Parathyroid adenoma (tissue), 2 donors: ENCODE data around the gene TRAPPC6A.

Experiments used
- H2AFZ ChIP-seq: fragments of 300-600 bp; sonication (generic); one replicate; pipeline ENCODE4 v1.7.0; 2017; ENCODE audit warnings: antibody characterized with exemption, mild to moderate bottlenecking
- H3K27ac ChIP-seq: fragments of 300-600 bp; sonication (generic); one replicate; pipeline ENCODE4 v1.7.0; 2017
- H3K27me3 ChIP-seq: fragments of 300-600 bp; sonication (generic); one replicate; pipeline ENCODE4 v1.7.0; 2017; ENCODE audit warnings: low read length; ENCODE audit not compliant: control insufficient read depth, insufficient read depth
- H3K36me3 ChIP-seq: fragments of 300-600 bp; sonication (generic); one replicate; pipeline ENCODE4 v1.7.0; 2017; ENCODE audit warnings: low read length; ENCODE audit not compliant: control insufficient read depth, insufficient read depth
- H3K4me1 ChIP-seq: fragments of 300-600 bp; sonication (generic); one replicate; pipeline ENCODE4 v1.7.0; 2017; ENCODE audit warnings: control low read depth
- H3K4me2 ChIP-seq: fragments of 300-600 bp; sonication (generic); one replicate; pipeline ENCODE4 v1.7.0; 2017; ENCODE audit warnings: low read length
- H3K4me3 ChIP-seq: fragments of 300-600 bp; sonication (generic); one replicate; pipeline ENCODE4 v1.7.0; 2017; ENCODE audit warnings: low read depth, low read length
- H3K79me2 ChIP-seq: fragments of 300-600 bp; sonication (generic); one replicate; pipeline ENCODE4 v1.7.0; 2017; ENCODE audit warnings: control low read depth
- H3K9ac ChIP-seq: fragments of 300-600 bp; sonication (generic); one replicate; pipeline ENCODE4 v1.7.0; 2017; ENCODE audit warnings: mild to moderate bottlenecking
- H3K9me3 ChIP-seq: fragments of 300-600 bp; sonication (generic); one replicate; pipeline ENCODE4 v1.7.0; 2017; ENCODE audit warnings: low read length; ENCODE audit not compliant: control insufficient read depth
- CTCF ChIP-seq: fragments of 300-600 bp; sonication (generic); IDR thresholded peaks from one replicate; pipeline ENCODE4 v1.7.0; 2017; ENCODE audit warnings: antibody characterized with exemption, mild to moderate bottlenecking
- donor health status: primary hyperparathyroidism.

Gene TRAPPC6A

DNA sequence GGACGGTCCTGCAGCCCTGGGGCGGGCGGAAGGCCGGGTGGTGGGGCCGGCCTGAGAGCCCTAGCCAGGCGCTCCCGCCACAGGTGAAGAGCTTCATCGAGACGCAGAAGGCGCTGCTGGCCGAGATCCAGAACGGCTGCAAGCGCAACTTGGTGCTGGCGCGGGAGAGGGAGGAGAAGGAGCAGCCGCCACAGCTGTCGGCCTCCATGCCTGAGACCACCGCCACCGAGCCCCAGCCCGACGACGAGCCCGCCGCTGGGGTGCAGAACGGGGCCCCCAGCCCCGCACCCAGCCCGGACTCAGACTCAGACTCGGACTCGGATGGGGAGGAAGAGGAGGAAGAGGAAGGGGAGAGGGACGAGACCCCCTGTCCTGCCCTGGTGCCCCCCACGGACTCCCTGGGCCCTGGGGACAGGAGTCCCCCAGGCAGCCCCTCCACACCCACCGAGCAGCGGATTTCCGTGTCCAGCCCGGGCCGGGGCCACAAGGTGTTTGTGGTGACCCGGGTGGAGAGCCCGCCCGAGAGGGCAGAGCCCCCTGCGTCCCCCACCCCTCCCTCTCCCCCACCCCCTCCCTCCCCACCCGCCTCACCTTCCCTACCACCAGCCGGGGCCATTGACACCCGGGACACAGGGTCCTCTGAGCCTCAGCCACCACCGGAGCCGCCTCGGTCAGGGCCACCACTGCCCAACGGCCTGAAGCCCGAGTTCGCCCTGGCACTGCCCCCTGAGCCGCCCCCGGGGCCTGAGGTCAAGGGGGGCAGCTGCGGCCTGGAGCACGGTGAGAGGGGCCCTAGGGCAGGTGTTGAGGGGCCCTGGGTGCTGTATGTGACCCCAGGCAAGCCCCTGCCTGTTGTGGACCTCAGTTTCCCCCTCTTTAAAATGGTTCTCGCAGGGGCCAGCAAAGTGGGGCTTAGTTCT, 32.5 kb downstream of the TRAPPC6A start:
- Histone ChIP-seq H3K36me3 (no peaks in the 10 kb centered on the region), H3K79me2 (peaks cover 29% of the 10 kb centered on the region), H3K4me2 (no peak overlapping the region), H3K4me3 (no peak overlapping the region), H2AFZ (no peak overlapping the region), H3K27ac (no peak overlapping the region), H3K27me3 (no peaks in the 10 kb centered on the region), H3K9ac (no peak overlapping the region), H3K4me1 (no peaks in the 10 kb centered on the region), H3K9me3 (no peaks in the 10 kb centered on the region)
- no peak for TF ChIP-seq CTCF

DNA sequence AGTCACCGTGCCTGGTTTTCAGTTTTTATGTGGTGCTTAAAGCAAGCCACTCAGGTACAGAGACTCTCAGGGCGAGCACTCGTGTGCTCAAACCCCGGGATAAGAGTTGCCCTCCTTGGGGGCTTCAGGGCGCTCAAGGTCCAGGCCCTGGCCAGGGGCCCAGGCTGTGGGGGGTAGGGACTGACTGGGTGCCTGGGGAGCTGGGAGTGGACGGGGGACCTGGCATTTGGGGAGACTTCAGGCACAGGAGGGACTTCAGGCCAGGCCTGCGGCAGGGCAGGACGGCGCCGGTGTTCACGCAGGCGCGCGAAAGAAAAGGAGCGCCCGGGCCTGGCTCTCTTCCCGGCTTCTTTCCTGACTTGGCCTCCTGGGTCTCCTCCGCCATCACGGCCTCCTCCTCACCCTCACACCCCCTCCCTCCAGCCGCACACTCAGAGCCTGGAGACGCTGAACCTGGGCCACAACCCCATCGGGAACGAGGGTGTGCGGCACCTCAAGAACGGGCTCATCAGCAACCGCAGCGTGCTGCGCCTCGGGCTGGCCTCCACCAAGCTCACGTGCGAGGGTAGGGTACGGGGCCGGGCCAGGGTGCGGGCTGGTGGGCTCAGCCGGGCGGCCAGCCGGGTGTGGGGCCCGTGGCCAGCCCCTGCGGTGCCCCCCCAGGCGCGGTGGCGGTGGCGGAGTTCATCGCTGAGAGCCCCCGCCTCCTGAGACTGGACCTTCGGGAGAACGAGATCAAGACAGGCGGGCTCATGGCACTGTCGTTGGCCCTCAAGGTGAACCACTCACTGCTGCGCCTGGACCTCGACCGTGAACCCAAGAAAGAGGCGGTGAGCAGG, 33.4 kb downstream of the TRAPPC6A start:
- Histone ChIP-seq H3K79me2 (peaks cover 35% of the 10 kb centered on the region), H3K4me3 (no peak overlapping the region), H3K36me3 (no peaks in the 10 kb centered on the region)

DNA sequence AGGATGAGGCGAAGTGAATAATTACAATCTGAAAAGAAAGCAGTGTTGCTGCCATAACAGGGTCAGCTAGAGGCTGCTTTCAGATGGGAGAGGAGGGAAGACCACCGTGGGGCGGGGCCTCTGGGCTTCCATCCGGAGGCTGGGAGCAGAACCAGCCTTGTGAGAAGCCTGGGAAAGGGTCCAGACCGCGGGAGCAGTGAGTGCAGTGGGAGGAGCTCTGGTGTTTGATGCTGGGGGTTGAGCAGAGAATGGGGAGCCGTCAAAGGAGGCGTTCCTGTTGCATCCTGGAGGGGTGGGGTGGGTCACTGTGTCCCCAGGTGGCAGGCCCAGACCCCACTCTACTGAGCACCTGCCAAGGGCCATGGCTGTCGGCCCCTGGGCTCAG, 35.3 kb downstream of the TRAPPC6A start:
- Histone ChIP-seq H3K9ac (no peak overlapping the region), H3K36me3 (no peaks in the 10 kb centered on the region), H3K79me2 (peaks cover 47% of the 10 kb centered on the region), H3K27ac (no peak overlapping the region), H3K4me3 (no peak overlapping the region), H3K9me3 (no peaks in the 10 kb centered on the region), H2AFZ (no peak overlapping the region), H3K4me2 (no peak overlapping the region), H3K27me3 (no peaks in the 10 kb centered on the region), H3K4me1 (no peaks in the 10 kb centered on the region)
- TF ChIP-seq CTCF, result no peak

More for the DNA sequence above, 33.4 kb downstream of the TRAPPC6A start:
- Histone ChIP-seq H3K9ac (no peak overlapping the region), H3K27ac (no peak overlapping the region), H3K9me3 (no peaks in the 10 kb centered on the region), H3K4me1 (no peaks in the 10 kb centered on the region), H3K27me3 (no peaks in the 10 kb centered on the region), H3K4me2 (no peak overlapping the region), H2AFZ (no peak overlapping the region)
- TF ChIP-seq CTCF, result no peak

DNA sequence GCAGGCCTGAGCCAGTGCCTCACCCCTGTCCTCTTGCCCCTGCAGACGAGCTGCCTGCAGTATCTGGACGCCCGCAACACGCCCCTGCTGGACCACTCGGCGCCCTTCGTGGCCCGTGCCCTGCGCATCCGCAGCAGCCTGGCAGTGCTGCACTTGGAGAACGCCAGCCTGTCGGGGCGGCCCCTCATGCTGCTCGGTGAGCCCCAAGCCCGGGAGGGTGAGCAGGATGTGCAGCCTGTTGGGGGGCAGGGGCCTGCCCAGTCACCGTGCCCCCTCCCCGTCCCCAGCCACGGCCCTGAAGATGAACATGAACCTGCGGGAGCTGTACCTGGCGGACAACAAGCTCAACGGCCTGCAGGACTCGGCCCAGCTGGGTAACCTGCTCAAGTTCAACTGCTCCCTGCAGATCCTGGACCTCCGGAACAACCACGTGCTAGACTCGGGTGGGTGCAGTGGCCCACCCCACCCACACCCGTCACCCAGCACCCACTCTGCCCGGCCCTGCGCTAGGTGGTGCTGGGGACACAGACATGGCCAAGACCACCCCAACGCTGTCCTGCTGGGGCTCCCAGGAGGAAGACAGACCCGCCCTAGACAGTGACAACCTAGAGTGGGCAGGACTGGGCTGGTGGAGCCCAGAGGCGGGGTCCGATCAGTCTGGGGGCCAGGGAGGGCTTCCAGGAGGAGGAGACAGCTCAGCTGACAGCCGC, 35.9 kb downstream of the TRAPPC6A start:
- Histone ChIP-seq H3K9me3 (no peaks in the 10 kb centered on the region), H3K79me2 (peaks cover 52% of the 10 kb centered on the region), H2AFZ (no peak overlapping the region), H3K4me2 (no peak overlapping the region), H3K27ac (no peak overlapping the region), H3K9ac (no peak overlapping the region), H3K36me3 (no peaks in the 10 kb centered on the region), H3K27me3 (no peaks in the 10 kb centered on the region), H3K4me1 (no peaks in the 10 kb centered on the region), H3K4me3 (no peak overlapping the region)
- no peak for TF ChIP-seq CTCF
